Osteoblast (primary cell): ENCODE results near the gene MSANTD4. TPM values are rescaled to one million over a fixed set of nuclear protein-coding genes. Genes with fewer than 3 reads are reported as not detected.

Experiments
- DNase-seq: peaks from one replicate; pipeline ENCODE4 v3.0.0; 2011; ENCODE audit warnings: low spot score, mixed read lengths; ENCODE audit not compliant: insufficient read length; ENCODE audit errors: missing footprints
- H2AFZ ChIP-seq: 2 replicates; pipeline ENCODE4 v1.6.0; 2011; ENCODE audit warnings: mild to moderate bottlenecking, low read length
- H3K27ac ChIP-seq: 2 replicates; pipeline ENCODE4 v1.5.1; 2011; ENCODE audit warnings: mild to moderate bottlenecking, low read depth, low read length, moderate library complexity
- H3K27me3 ChIP-seq: 2 replicates; pipeline ENCODE4 v1.6.0; 2012; ENCODE audit warnings: mild to moderate bottlenecking, control low read depth, inconsistent platforms, low read length, moderate library complexity; ENCODE audit not compliant: insufficient read depth
- H3K36me3 ChIP-seq: 2 replicates; pipeline ENCODE4 v1.5.1; 2011; ENCODE audit warnings: mild to moderate bottlenecking, low read length, control low read depth, moderate library complexity; ENCODE audit not compliant: insufficient read depth
- H3K4me1 ChIP-seq: 2 replicates; pipeline ENCODE4 v1.5.1; 2011; ENCODE audit warnings: mild to moderate bottlenecking, low read length, control low read depth, moderate library complexity; ENCODE audit not compliant: insufficient read depth
- H3K4me2 ChIP-seq: 2 replicates; pipeline ENCODE4 v1.6.0; 2011; ENCODE audit warnings: mild to moderate bottlenecking, low read length; ENCODE audit not compliant: insufficient read depth
- H3K4me3 ChIP-seq: fragments of 200-600 bp; sonication (generic); 3 replicates; pipeline ENCODE4 v1.5.1; 2012; ENCODE audit warnings: mild to moderate bottlenecking, low read length, inconsistent platforms; ENCODE audit not compliant: insufficient read depth
- H3K79me2 ChIP-seq: 2 replicates; pipeline ENCODE4 v1.6.0; 2012; ENCODE audit warnings: mild to moderate bottlenecking, low read length, control low read depth, inconsistent platforms; ENCODE audit not compliant: insufficient read depth
- H3K9me3 ChIP-seq: 2 replicates; pipeline ENCODE4 v1.5.1; 2011; ENCODE audit warnings: low read depth, low read length, control low read depth
- H4K20me1 ChIP-seq: 2 replicates; pipeline ENCODE4 v1.6.0; 2012; ENCODE audit warnings: mild to moderate bottlenecking, low read length, control low read depth; ENCODE audit not compliant: insufficient read depth
- CTCF ChIP-seq: IDR thresholded peaks from 2 replicates; pipeline ENCODE4 v1.5.1; 2011; ENCODE audit warnings: mild to moderate bottlenecking, low read depth, low read length, moderate library complexity; ENCODE audit errors: extremely low read depth
- total RNA-seq: library from RNA; depleted of rRNA; stranded (reverse); fragments of >200 nt; gene quantifications from 2 replicates; pipeline ENCODE4 v1.2.3, GENCODE V29; 2012

The MSANTD4 gene
- total RNA-seq, 1 donor: 34.4 TPM

GRCh38 chr11:106051103-106051502 lies 29.1 kb upstream of the MSANTD4 start:
- Histone ChIP-seq H4K20me1 (no peaks in the 10 kb centered on the region), H2AFZ (no peak overlapping the region), H3K79me2 (no peaks in the 10 kb centered on the region), H3K4me2 (no peak overlapping the region), H3K27ac (no peak overlapping the region), H3K27me3 (no peaks in the 10 kb centered on the region), H3K9me3 (no peaks in the 10 kb centered on the region), H3K4me3 (no peak overlapping the region), H3K4me1 (no peaks in the 10 kb centered on the region), H3K36me3 (no peaks in the 10 kb centered on the region)
- no peak for DNase-seq
- no peak for TF ChIP-seq CTCF

- no peak overlapping the region for H3K27ac ChIP-seq
- no peaks in the 10 kb centered on the region for H3K79me2 ChIP-seq
- no peaks in the 10 kb centered on the region for H3K27me3 ChIP-seq
- H3K4me3 ChIP-seq: no peak overlapping the region
- no peaks in the 10 kb centered on the region for H3K36me3 ChIP-seq
- H3K4me1 ChIP-seq: no peaks in the 10 kb centered on the region
- no peak for TF ChIP-seq CTCF
- H3K9me3 ChIP-seq: no peaks in the 10 kb centered on the region
- H3K4me2 ChIP-seq: no peak overlapping the region
- H2AFZ ChIP-seq: no peak overlapping the region
- no peaks in the 10 kb centered on the region for H4K20me1 ChIP-seq
- DNase-seq: no peak
Observed at GRCh38 chr11:106049727-106050476, 27.9 kb upstream of the MSANTD4 start.

- TF ChIP-seq CTCF: no peak
Observed at GRCh38 chr11:106047631-106048030, 25.6 kb upstream of the MSANTD4 start.

GRCh38 chr11:106043540-106043939 lies 21.5 kb upstream of the MSANTD4 start:
- no peak overlapping the region for H3K4me2 ChIP-seq
- H3K36me3 ChIP-seq: no peaks in the 10 kb centered on the region
- no peak overlapping the region for H2AFZ ChIP-seq
- no peaks in the 10 kb centered on the region for H4K20me1 ChIP-seq
- no peaks in the 10 kb centered on the region for H3K79me2 ChIP-seq
- H3K4me3 ChIP-seq: no peak overlapping the region
- H3K27ac ChIP-seq: no peak overlapping the region
- no peaks in the 10 kb centered on the region for H3K27me3 ChIP-seq
- H3K4me1 ChIP-seq: no peaks in the 10 kb centered on the region
- no peaks in the 10 kb centered on the region for H3K9me3 ChIP-seq
- TF ChIP-seq CTCF: no peak
- no peak for DNase-seq

More at GRCh38 chr11:106047631-106048030, 25.6 kb upstream of the MSANTD4 start:
- Histone ChIP-seq H3K27me3 (no peaks in the 10 kb centered on the region), H3K27ac (no peak overlapping the region), H2AFZ (no peak overlapping the region), H3K4me2 (no peak overlapping the region), H3K36me3 (no peaks in the 10 kb centered on the region), H4K20me1 (no peaks in the 10 kb centered on the region), H3K4me3 (no peak overlapping the region), H3K79me2 (no peaks in the 10 kb centered on the region), H3K4me1 (no peaks in the 10 kb centered on the region), H3K9me3 (no peaks in the 10 kb centered on the region)
- DNase-seq: no peak
